IPS DF 6.9 (cell line): ENCODE measurements around the gene SRBD1.
"Not testable (repeated sequence)": the region's sequence is repeated elsewhere in the genome, so short reads cannot be mapped to it uniquely, and the experiment has no call there.

Experiments
- DNase-seq: peaks from one replicate; pipeline ENCODE4 v3.0.0-alpha.2; 2013; ENCODE audit warnings: low read depth, low spot score
- H3K27ac ChIP-seq: one replicate; pipeline ENCODE4 v1.5.1; 2013; ENCODE audit warnings: low read length, control low read depth
- H3K27me3 ChIP-seq: 2 replicates; pipeline ENCODE4 v1.6.1; 2013; ENCODE audit warnings: mild to moderate bottlenecking, low read length; ENCODE audit not compliant: control insufficient read depth, insufficient read depth
- H3K36me3 ChIP-seq: 2 replicates; pipeline ENCODE4 v1.6.1; 2013; ENCODE audit warnings: low read length; ENCODE audit not compliant: control insufficient read depth, insufficient read depth
- H3K4me1 ChIP-seq: 2 replicates; pipeline ENCODE4 v1.6.1; 2013; ENCODE audit warnings: low read length; ENCODE audit not compliant: control insufficient read depth, insufficient read depth
- H3K4me3 ChIP-seq: 2 replicates; pipeline ENCODE4 v1.5.1; 2013; ENCODE audit warnings: mild to moderate bottlenecking, low read length
- H3K9me3 ChIP-seq: 2 replicates; pipeline ENCODE4 v1.6.1; 2013; ENCODE audit warnings: low read length, inconsistent platforms; ENCODE audit not compliant: control insufficient read depth, insufficient read depth
- WGBS: extraction: QIAGEN DNeasy Blood & Tissue Kit; methylation state at CpG from one replicate; pipeline ENCODE4 v1.1.7; 2013; ENCODE audit warnings: mixed read lengths, missing lambda C conversion rate; ENCODE audit not compliant: insufficient read length, insufficient coverage; 5-methylcytosine and 5-hydroxymethylcytosine counted together

The SRBD1 gene

DNA sequence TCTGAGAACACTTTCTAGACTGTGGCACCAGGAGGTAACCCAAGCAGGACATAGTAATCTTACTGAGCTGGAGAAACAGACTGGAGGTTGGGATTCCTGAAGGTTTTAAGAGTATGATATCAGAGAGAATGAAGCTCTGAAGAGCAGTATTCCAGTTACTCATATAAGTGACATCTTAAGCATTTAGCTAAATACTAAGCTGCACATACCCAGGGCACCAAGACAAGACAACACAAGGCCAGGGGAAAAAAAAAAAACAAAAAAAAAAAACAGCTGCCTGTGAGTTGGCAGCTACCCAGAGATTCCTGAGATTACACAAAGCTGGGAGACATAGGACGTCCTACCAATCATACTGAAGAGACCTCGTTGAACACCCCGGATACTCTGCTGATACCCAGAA, 175.8 kb downstream of the SRBD1 start:
- no peaks in the 10 kb centered on the region for H3K36me3 ChIP-seq
- DNase-seq = no peak
- no peak overlapping the region for H3K27ac ChIP-seq
- no CpG with 5 or more reads among the region's 3 CpGs for WGBS
- H3K9me3 ChIP-seq = no peaks in the 10 kb centered on the region
- H3K4me3 ChIP-seq = no peak overlapping the region
- H3K4me1 ChIP-seq = no peaks in the 10 kb centered on the region
- no peaks in the 10 kb centered on the region for H3K27me3 ChIP-seq

- Histone ChIP-seq H3K4me3 (no peak overlapping the region), H3K27me3 (no peaks in the 10 kb centered on the region), H3K36me3 (no peaks in the 10 kb centered on the region), H3K27ac (no peak overlapping the region), H3K4me1 (no peaks in the 10 kb centered on the region), H3K9me3 (no peaks in the 10 kb centered on the region)
- no CpG with 5 or more reads among the region's 4 CpGs for WGBS
- DNase-seq = no peak
Measured at GRCh38 chr2:45433363-45433762, 177.7 kb downstream of the SRBD1 start.

DNA sequence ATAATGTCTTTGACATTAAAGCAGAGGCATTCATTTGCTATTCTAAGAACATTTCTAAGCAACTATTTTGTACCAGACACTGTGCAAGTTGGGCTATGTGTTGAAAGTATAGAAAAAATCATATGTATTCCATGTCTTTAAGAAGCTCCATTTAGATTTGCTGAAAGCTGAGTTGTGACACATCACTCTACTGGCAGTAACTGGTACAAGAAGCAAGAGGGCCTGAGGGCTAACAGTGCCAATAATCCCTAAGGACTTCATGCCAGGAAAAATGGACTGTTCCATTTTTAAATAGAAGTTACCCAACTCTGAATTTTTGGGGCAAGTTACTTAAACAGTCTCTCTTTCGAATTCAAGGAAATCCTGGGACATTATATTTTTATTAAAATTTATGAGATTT, 178.7 kb downstream of the SRBD1 start:
- WGBS = no CpG with 5 or more reads among the region's 1 CpG
- H3K4me3 ChIP-seq = no peak overlapping the region
- H3K27ac ChIP-seq = no peak overlapping the region
- H3K27me3 ChIP-seq = no peaks in the 10 kb centered on the region
- no peaks in the 10 kb centered on the region for H3K9me3 ChIP-seq
- H3K4me1 ChIP-seq = no peaks in the 10 kb centered on the region
- DNase-seq = no peak
- H3K36me3 ChIP-seq = no peaks in the 10 kb centered on the region

- WGBS = no CpG with 5 or more reads among the region's 4 CpGs
- H3K4me3 ChIP-seq, H3K27me3 ChIP-seq, DNase-seq, H3K27ac ChIP-seq, H3K9me3 ChIP-seq, H3K4me1 ChIP-seq, H3K36me3 ChIP-seq: not testable (repeated sequence)
Measured at GRCh38 chr2:45426025-45426424, 185.0 kb downstream of the SRBD1 start.

DNA sequence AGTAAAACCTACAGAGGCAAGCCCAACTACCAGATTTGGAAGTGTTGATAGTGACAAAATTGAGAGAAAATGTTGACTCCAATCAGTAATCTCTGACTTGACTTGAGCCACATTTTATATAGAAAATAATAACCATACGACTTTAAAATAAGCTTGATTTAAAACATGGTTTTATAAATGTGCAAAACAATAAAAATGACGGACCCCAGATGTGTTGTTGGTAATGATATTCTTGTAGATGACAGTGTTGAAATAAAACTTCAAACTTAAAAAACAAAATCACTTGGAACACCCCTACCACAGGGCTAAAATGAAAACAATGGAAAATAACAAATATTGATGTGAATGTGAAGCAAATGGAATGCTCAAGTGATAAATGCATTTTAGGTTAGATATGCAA, 188.1 kb downstream of the SRBD1 start:
- no peak overlapping the region for H3K4me3 ChIP-seq
- H3K36me3 ChIP-seq = no peaks in the 10 kb centered on the region
- H3K4me1 ChIP-seq = no peaks in the 10 kb centered on the region
- H3K9me3 ChIP-seq = no peaks in the 10 kb centered on the region
- WGBS = no CpG with 5 or more reads among the region's 2 CpGs
- no peak overlapping the region for H3K27ac ChIP-seq
- no peak for DNase-seq
- no peaks in the 10 kb centered on the region for H3K27me3 ChIP-seq

- no peak overlapping the region for H3K4me3 ChIP-seq
- H3K4me1 ChIP-seq = no peaks in the 10 kb centered on the region; the same call in 1 of the 2 replicates
- no CpG with 5 or more reads among the region's 3 CpGs for WGBS
- no peak overlapping the region for H3K27ac ChIP-seq
- DNase-seq = no peak
- H3K9me3 ChIP-seq = no peaks in the 10 kb centered on the region
- H3K27me3 ChIP-seq = no peaks in the 10 kb centered on the region
- 0 out of 2 replicates have a peak, but pooled peaks cover 2% of the 10 kb centered on the region for H3K36me3 ChIP-seq
Measured at GRCh38 chr2:45418532-45418931, 192.5 kb downstream of the SRBD1 start.

DNA sequence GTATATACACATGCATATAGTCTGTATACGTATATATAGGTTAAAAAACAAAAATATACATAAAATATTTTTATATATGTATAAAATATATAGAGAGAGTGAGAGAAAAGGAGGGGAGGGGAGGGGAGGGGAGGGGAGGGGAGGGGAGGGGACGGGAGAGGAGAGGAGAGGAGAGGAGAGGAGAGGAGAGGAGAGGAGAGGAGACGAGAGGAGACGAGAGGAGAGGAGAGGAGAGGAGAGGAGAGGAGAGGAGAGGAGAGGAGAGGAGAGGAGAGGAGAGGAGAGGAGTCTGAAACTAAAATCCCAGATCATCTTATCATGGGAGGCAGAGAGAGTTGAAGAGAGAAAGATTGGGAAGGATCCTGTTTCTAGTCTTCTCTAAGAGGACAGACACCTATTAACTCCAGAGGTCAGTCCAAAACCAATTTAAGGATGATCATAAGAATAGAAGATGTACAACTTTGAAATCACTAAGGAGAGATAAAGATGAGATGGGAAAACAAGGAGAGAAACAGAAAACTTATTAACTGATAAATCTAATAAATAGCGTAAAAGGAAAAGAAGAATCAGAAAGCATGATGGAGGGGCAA, 195.4 kb downstream of the SRBD1 start:
- Histone ChIP-seq H3K27ac (no peak overlapping the region), H3K4me3 (no peak overlapping the region), H3K36me3 (0 out of 2 replicates have a peak, but pooled peaks cover 2% of the 10 kb centered on the region), H3K27me3 (no peaks in the 10 kb centered on the region), H3K4me1 (no peaks in the 10 kb centered on the region; the same call in none of the 2 replicates), H3K9me3 (no peaks in the 10 kb centered on the region)
- no CpG with 5 or more reads among the region's 5 CpGs for WGBS
- no peak for DNase-seq

DNA sequence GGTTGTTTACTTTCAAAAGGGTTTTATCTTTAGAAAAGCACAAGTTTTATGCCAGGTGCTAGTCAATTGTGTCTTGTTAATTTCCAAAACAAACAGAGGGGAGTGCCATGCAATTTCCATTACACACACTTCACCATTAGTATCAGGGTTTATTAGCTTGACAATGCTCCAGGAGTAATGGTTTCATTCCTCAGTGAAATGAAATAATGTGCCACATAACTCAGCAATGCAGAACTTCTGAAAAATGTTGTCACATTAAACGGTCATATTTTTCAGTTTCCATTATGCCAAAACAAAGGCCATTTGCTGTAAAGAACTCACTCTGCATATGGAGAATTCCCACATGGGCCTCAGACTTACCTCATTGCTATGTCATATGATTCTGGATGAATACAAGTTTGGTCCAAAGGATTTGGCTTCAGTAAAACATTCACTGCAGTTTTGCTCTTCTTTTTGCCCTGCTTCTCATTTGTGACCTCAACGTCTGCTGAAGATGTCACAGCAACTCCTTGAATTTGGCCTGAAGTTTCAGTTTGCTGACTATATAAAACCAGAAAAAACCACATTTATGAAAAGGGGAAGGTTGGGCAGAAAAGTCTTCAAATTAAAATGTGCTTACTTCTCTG, 198.2 kb downstream of the SRBD1 start:
- peak; percentile 37 for DNase-seq
- no peaks in the 10 kb centered on the region for H3K9me3 ChIP-seq
- H3K27ac ChIP-seq = peak overlapping the region; percentile 88
- H3K27me3 ChIP-seq = no peaks in the 10 kb centered on the region
- H3K4me3 ChIP-seq = no peak overlapping the region
- 0 out of 2 replicates have a peak, but pooled peaks cover 2% of the 10 kb centered on the region for H3K36me3 ChIP-seq
- WGBS = no CpG with 5 or more reads among the region's 2 CpGs
- H3K4me1 ChIP-seq = no peaks in the 10 kb centered on the region; the same call in none of the 2 replicates

GRCh38 chr2:45409677-45410076, 201.4 kb downstream of the SRBD1 start:
- WGBS = no CpG with 5 or more reads among the region's 1 CpG
- H3K4me1 ChIP-seq = peaks cover under 1% of the 10 kb centered on the region
- H3K27ac ChIP-seq = no peak overlapping the region

GRCh38 chr2:45406621-45407020, 204.4 kb downstream of the SRBD1 start:
- Histone ChIP-seq H3K36me3 (no peaks in the 10 kb centered on the region), H3K4me3 (no peak overlapping the region), H3K27me3 (no peaks in the 10 kb centered on the region), H3K9me3 (no peaks in the 10 kb centered on the region), H3K27ac (no peak overlapping the region), H3K4me1 (0 out of 2 replicates have a peak, but pooled peaks cover 1% of the 10 kb centered on the region)
- no CpG with 5 or more reads among the region's 2 CpGs for WGBS
- DNase-seq = no peak

More at GRCh38 chr2:45409677-45410076, 201.4 kb downstream of the SRBD1 start:
- no peaks in the 10 kb centered on the region for H3K9me3 ChIP-seq
- H3K4me3 ChIP-seq = no peak overlapping the region
- DNase-seq = no peak
- no peaks in the 10 kb centered on the region for H3K27me3 ChIP-seq
- H3K36me3 ChIP-seq = no peaks in the 10 kb centered on the region
